T-helper 1 cell treated with Interleukin-12 subunit alpha and Interleukin-12 subunit beta and Interleukin-4 antibody, amounts not matched to agents 30 ng/mL and 1 ng/mL, for 36 hours (primary cell): ENCODE measurements around the gene ATP4A. TPM values are rescaled to one million over a fixed set of nuclear protein-coding genes. Genes with fewer than 3 reads are reported as not detected.

ENCODE experiments used
- intact Hi-C: fragments of 100-400 bp; cut with micrococcal nuclease; formaldehyde crosslinking; loops from one replicate; pipeline ENCODE4 v1.15.1; 2024
- total RNA-seq: library from RNA; stranded (reverse); gene quantifications from 2 replicates; pipeline ENCODE4 v1.2.3, GENCODE V29; 2022

Gene ATP4A
- total RNA-seq, 1 donor from 2014 or later = not detected

DNA sequence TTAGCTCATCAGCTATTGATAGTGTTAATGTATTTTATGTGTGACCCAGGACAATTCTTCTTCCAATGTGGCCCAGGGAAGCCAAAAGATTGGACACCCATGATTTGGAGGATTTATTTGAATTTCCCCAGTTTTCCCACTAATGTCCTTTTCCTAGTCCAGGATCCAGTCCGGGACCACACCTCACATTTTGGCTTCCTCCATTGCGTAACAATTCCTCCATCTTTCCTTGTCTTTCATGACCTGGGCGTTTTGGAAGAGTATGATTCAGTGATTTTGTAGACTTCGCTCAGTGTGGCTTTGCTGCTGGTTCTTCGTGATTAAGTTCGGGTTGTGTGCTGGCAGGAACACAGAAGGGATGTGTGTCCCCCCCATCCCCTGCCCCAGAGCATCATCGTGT lies 3.3 kb upstream of the ATP4A start:
- intact Hi-C loops = no loop called here

DNA sequence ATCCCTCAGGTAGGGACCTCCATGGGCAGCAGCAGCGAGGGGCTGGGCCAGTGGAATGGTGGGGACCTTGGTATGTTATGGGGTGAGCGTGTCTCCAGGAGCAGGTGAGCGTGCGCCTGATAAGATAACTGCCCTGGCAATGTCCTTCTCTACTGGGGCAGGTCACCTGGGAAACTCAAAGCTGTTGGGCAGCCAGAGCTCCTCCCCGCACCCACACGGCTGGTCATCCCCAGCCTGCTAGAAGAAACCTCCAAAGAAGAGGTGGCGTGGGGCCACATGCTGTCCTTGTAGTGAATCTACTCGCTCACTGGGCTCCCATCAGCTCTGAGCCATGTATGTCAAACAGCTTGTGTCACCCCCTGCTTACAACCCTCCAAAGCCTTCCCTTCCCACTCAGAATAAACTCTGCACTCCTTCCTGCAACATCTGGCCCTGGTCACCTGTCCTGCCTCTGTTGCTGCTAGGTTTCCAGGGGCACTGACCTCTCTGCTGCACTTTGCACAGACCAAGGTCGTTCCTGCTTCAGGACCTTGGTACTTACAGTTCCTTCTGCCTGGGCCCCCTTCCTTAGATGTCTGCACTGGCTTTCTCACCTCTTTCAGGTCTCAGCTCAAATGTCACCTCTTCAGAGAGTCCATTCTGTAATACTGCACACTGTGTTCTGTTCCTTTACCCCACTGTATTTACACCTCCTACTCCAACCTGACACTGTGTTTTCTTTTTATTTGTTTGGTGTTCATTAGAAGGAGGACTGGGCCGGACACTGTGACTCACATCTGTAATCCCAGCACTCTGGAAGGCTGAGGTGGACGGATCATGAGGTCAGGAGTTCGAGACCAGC lies 1.8 kb upstream of the ATP4A start:
- intact Hi-C loops = no loop called here

DNA sequence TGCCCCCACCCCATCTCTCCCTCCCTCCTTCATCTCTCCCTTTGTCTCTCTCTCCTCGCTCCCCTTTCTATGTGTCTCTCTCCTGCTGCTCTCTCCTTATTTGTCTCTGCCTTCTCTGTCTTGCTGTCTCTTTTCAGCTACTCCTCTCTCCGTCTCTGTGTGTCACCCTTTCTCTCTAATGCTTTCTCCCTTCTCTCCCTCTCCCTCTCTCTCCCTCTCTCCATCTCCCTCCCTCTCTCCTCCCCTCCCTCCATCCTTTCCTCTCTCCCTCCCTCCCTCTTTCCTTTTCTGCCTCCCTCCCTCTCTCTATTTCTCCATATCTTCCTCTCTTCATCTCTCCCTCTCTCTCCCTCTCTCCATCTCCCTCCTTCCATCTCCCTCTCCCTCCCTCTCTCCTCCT lies 682 bp downstream of the ATP4A start:
- intact Hi-C loops = no loop called here

DNA sequence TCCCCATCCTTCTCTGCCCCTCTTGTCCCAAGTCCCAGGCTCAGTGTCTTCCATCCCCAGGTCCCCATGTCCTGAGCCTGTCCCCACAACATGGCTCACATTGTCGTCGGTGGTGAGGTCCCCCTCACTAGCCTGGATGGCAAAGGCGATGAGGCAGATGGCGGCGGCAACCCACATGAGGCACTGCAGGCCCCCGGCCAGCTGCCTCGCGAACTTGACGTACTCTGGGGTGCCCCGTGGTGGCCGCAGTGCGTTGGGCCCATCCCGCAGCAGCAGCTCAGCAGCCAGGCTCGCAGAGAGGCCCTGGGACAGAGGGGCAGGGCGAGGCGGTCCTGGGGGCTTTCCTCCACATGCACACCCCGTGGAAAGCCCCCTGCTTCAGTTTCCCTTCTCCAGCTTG lies 1.1 kb downstream of the ATP4A start:
- intact Hi-C loops = no loop called here

DNA sequence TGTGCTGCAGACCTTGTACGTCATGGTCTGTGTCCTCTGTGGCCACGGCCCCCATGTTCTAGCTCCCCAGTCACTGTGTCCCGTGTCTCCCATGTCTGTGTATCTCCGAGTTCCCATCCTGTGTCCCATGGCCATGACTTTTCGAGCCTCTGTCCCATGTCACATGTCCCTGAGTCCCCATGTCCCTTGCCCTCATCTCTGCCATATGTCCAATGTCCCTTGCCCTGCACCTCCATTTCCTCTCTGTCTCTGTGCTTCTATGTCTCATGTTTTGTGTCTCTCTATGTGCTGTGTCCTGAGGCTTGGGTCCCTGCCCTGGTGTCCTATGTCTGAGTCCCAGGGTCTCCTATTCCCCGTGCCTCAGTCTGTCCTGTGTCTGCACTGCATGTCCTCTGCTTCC lies 2.0 kb downstream of the ATP4A start:
- intact Hi-C loops = no loop called here

GRCh38 chr19:35560677-35561076 lies 2.8 kb downstream of the ATP4A start:
- intact Hi-C loops = no loop called here

DNA sequence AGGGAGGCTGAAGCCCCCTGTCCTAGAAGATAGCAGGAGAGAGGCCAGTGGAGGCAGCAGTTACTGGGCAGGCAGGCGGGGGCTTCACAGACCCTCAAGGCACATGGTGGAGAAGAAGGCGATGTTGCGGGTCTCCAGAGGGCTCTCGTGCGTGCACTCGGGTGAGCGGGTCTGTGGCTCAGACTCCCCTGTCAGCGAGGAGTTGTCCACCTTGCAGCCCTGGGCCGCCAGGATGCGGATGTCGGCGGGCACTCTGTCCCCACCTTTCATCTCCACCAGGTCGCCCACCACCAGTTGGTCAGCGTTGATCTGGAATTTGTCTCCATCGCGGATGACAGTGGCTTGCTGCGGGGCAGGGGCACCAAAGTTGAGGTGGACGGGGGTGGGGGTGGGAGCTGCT lies 3.2 kb downstream of the ATP4A start:
- intact Hi-C loops = no loop called here

GRCh38 chr19:35559781-35560180 lies 3.7 kb downstream of the ATP4A start:
- intact Hi-C loops = no loop called here

DNA sequence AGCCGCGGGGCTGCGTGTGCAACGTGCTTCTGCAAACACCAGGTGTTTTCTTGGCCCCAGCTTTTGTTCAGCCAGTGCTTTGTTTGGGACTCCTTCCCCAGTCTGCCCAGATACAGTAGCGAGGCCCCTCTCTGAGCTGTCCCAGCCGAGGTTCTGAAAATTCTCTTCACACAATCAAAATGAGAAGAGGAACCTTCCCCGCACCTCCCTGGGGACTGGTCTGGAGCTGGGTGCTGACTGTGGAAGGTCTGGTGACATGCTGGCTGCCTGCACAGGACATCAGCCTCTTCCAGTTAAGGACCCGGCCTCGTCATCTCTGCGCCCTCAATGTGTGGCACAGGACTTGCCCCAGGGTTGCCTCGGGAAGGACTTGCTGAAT lies 4.2 kb downstream of the ATP4A start:
- intact Hi-C loops = no loop called here

GRCh38 chr19:35558400-35559280 lies 4.8 kb downstream of the ATP4A start:
- intact Hi-C loops = loop anchor here (1.0 kb wide), 1 partner anchor 54 kb away; the partner anchor contains the start of gene HAUS5

DNA sequence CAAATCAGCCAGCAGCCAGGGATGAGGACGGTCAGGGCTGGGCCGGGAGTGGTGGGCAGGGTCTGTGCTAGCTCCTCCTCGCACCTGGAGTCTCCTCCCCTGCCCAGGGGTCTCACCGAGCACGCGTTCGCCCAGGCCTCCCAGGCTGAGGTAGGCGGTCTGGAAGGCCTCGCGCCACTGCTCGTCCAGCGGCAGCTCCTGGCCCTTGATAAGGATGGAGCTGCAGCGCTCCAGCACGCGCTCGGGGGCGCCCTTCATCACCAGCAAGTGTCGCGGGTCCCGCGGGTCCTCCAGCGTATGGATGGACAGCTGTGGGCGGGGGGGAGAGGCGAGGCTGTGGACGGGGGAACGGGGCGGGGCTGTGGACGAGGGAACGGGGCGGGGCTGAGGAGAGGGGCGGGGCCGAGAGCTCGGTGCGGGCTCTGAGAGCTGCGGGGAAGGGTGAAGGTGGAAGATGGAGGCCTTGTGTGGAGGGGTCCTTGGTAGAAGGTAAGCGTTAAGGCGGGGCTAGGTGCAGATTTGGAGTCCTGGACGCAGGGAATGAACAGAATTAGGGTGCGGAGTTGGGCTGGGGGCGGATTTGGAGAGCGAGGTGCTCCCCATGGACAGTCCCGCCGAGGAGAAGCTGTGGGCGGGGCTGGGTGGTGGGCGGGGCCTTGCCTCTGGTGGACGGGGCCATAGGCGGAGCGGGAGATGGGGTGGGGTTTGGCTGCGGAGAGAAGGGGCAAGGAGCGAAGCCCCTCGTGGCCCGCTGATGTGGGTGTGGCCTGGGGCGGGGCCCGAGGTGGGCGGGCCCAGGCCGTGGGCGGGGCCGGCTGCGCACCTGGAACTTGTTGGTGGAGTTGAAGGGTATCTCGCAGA lies 5.7 kb downstream of the ATP4A start:
- intact Hi-C loops = loop anchor here (1.0 kb wide), 2 partner anchors 12 to 55 kb away; partner anchors contain the start of genes HAUS5 and TMEM147

DNA sequence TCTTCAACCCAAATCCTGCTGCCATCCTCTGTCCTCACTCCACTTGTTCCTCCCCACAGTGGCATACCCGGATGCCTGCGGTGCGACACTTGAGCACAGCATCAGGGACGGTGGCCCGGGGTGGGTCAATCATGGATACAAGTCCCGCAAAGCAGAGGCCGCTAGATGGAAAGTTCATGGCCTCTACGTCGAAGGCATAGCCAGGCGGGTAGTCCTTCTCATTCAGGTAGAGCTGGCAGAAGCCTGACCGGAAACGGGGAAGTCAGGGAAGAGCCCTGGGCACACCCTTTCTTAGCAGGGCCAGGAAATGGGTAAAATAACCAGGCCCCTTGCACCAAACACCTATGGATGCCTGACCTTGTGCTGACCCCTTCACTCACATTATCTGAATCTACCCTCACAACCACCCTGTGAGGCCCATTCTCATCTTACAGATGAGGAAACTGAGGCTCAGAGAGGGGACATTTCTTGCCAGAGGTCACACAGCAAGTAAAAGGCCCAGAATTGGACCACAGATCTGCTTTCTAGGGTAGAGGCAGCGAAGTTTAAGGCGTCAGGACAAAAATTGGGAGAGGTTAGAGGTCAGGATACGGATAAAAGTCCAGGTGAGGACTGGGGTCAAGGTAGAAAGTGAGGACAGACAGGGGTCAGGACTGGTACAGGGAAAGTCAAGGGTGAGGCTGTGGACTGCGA lies 6.5 kb downstream of the ATP4A start:
- intact Hi-C loops = loop anchor here (1.0 kb wide), 1 partner anchor 12 kb away; the partner anchor contains the start of gene TMEM147

GRCh38 chr19:35556025-35556590 lies 7.3 kb downstream of the ATP4A start:
- intact Hi-C loops = no loop called here

- intact Hi-C loops = no loop called here
Observed at GRCh38 chr19:35555301-35556005, 8.0 kb downstream of the ATP4A start.

GRCh38 chr19:35554076-35554475 lies 9.4 kb downstream of the ATP4A start:
- intact Hi-C loops = no loop called here

DNA sequence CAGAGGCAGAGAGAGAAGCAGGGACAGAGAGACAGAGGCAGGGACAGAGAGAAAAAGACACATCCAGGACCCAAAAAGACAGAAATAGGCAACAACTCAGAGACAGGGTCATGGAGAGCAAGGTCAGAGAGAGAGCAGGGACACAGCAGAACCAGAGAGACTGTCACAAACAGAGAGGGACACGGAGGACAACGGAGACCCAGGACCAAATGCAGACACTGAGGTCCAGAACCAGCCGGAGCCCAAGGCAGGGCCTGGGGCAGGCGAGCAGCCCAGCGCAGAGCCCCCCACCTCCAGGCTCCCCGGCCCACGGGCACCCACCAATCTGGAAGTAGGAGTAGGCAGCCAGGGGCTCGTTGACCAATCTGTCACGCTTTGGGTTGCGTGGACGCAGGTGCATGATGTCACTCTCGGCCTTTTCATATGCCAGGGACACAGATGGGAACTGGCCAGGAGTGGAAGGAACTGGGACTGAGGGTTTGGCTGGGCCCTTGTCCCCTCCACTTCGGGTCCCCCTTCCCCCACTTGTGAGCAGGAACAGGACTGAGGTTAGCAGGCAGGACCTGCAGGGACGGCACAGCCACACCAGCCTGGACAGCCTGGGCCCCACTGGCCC lies 10.0 kb downstream of the ATP4A start:
- intact Hi-C loops = no loop called here

GRCh38 chr19:35552534-35553384 lies 10.7 kb downstream of the ATP4A start:
- intact Hi-C loops = no loop called here

DNA sequence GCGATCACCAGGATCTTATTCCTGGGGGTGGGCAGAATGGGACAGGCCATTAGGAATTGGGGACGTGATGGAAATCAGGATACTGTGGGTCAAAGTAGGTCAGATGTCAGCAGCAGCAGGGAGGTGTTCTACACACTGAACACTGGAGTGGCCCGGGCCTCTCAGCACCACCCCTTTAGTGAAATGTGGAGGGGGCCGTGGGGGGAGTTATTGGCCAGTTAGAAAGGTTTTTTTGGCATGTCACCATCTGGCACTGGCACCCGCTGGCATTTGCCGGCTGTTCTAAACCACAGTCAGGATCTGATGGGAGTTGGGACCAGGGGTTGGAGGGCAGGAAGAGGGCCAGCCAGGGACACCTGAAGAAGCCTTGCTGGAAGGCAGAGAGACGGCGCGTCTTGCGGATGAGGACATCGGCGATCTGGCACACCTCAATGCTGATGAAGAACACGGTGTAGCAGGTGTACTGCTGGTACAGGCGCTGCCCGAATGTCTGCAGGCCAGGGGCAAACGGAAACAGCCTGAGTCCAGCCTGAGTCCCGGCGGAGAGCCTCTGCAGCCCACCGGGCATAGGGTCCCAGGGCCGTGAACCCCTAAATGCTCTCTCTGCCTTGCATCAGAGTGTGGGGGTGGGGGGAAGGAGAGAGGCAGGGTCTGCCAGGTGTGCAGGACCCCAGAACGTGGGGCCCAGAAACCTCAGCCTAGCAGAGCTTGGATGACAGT lies 12.2 kb downstream of the ATP4A start:
- intact Hi-C loops = no loop called here
